Fibroblast of lung (primary cell): ENCODE data around the gene EEF2K.

ENCODE experiments used
- EZH2 ChIP-seq: IDR thresholded peaks from 2 replicates; pipeline ENCODE4 v1.5.1; 2012; ENCODE audit warnings: low read length, control low read depth, mild to moderate bottlenecking; ENCODE audit errors: missing control alignments
- TF ChIP-seq, protein P1 (sequence below), 2 donors: IDR thresholded peaks in 1 of 2; conservative IDR thresholded peaks in 1 of 2; 1 replicate in 1 of 2; 2 replicates in 1 of 2; pipeline ENCODE4 v1.5.1; 2011 to 2012; ENCODE audit warnings: low read length in 2 of 2, control low read depth in 1 of 2, inconsistent platforms in 1 of 2, low read depth in 1 of 2, mild to moderate bottlenecking in 1 of 2

DNA sequence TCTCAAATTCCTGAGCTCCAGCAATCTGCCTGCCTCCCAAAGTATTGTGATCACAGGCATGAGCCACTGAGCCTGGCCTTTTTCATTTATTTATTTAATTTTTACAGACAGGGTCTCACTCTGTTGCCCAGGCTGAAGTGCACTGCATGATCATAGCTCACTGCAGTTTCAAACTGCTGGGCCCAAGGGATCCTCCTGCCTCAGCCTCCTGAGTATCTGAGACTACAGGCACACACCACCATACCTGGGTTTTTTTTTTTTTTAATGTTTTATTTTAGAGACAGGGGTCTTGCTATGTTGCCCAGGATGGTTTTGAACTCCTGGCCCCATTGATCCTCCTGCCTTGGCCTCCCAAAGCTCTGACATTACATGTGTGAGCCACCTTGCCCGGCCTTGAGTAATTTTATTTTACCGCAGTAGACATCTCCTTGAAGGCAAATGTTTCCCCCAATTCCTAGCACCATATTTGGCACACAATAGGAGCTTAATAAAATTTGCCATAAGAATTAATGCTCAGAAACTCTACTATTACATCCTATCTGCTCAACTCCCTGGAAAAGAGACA is 1.9 kb upstream of the EEF2K start:
- TF ChIP-seq, protein P1, sequence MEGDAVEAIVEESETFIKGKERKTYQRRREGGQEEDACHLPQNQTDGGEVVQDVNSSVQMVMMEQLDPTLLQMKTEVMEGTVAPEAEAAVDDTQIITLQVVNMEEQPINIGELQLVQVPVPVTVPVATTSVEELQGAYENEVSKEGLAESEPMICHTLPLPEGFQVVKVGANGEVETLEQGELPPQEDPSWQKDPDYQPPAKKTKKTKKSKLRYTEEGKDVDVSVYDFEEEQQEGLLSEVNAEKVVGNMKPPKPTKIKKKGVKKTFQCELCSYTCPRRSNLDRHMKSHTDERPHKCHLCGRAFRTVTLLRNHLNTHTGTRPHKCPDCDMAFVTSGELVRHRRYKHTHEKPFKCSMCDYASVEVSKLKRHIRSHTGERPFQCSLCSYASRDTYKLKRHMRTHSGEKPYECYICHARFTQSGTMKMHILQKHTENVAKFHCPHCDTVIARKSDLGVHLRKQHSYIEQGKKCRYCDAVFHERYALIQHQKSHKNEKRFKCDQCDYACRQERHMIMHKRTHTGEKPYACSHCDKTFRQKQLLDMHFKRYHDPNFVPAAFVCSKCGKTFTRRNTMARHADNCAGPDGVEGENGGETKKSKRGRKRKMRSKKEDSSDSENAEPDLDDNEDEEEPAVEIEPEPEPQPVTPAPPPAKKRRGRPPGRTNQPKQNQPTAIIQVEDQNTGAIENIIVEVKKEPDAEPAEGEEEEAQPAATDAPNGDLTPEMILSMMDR (conservative IDR thresholded peaks at IDR 0.05 in 1 of 2, IDR thresholded peaks at IDR 0.05 in 1 of 2; ENCODE audit: low read depth in 1 of 2, low read length in 2 of 2) = no peak
- no peak for TF ChIP-seq EZH2
